ENCODE measurements around the gene NCOA6.

The NCOA6 gene

DNA sequence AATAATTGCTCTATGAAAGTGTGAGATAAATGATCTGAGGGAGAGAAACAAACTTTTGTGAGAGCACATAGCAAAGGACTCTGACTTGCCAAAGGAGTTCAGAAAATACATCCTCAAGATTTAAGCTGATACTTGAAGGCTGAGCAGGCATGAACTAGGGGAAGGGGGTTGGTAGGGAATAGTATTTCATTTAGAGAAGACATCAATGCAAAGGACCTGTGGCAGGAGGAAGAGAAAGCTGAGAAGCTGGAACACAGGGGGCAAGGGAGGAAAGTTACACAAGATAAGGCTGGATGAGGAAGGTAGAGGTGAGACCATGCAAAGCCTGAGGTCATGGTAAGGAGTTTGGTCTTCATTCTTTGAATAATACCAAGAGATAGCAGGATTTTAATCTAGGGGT, 50.6 kb downstream of the NCOA6 start:
- no peak overlapping the region for H3K4me3 ChIP-seq (ENCODE audit: low read depth, low read length)
- TF ChIP-seq, protein P1, sequence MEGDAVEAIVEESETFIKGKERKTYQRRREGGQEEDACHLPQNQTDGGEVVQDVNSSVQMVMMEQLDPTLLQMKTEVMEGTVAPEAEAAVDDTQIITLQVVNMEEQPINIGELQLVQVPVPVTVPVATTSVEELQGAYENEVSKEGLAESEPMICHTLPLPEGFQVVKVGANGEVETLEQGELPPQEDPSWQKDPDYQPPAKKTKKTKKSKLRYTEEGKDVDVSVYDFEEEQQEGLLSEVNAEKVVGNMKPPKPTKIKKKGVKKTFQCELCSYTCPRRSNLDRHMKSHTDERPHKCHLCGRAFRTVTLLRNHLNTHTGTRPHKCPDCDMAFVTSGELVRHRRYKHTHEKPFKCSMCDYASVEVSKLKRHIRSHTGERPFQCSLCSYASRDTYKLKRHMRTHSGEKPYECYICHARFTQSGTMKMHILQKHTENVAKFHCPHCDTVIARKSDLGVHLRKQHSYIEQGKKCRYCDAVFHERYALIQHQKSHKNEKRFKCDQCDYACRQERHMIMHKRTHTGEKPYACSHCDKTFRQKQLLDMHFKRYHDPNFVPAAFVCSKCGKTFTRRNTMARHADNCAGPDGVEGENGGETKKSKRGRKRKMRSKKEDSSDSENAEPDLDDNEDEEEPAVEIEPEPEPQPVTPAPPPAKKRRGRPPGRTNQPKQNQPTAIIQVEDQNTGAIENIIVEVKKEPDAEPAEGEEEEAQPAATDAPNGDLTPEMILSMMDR (IDR thresholded peaks at IDR 0.05; ENCODE audit: borderline replicate concordance, insufficient read depth, low read depth, low read length), result no peak

DNA sequence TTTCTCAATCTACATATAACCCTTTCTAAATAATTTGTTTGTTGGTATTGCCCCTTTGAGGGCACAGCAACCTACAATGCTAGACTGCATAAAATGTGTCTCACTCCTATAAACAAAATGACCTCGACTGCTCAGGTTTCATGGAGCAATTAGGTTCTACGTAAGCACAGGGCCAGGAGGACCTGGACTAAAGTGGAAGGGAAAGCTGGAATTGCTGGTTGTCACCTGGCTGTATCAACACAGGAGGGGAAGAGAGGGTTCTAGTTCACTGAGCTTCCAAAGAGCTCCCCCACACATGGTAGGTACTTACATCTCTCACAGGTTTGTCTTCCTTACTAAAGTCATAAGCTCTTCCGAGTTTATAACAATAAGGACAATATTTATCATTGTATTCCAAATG, 51.0 kb downstream of the NCOA6 start:
- H3K4me3 ChIP-seq (ENCODE audit: low read depth, low read length), result no peak overlapping the region

DNA sequence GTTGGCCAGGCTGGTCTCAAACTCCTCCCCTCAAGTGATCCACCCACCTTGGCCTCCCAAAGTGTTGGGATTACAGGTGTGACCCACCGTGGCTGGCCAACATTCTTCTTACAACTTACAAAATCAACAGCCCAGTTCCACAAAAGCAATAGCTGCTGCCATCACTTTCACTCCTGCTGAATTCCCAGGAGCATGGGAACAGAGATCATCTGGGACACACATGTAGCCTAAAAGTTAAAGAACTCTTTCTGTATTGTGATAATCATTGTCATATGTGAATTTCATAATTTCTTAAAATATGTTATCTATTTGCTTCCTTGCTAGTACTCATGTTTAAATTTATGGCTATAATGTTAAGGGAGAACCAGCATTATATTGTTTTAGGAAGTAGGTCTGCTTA, 51.7 kb downstream of the NCOA6 start:
- TF ChIP-seq, protein P1 (IDR thresholded peaks at IDR 0.05; ENCODE audit: borderline replicate concordance, insufficient read depth, low read depth, low read length), result no peak
- no peak overlapping the region for H3K4me3 ChIP-seq (ENCODE audit: low read depth, low read length)

More for the DNA sequence above, 51.0 kb downstream of the NCOA6 start:
- TF ChIP-seq, protein P1 (IDR thresholded peaks at IDR 0.05; ENCODE audit: borderline replicate concordance, insufficient read depth, low read depth, low read length), result no peak

DNA sequence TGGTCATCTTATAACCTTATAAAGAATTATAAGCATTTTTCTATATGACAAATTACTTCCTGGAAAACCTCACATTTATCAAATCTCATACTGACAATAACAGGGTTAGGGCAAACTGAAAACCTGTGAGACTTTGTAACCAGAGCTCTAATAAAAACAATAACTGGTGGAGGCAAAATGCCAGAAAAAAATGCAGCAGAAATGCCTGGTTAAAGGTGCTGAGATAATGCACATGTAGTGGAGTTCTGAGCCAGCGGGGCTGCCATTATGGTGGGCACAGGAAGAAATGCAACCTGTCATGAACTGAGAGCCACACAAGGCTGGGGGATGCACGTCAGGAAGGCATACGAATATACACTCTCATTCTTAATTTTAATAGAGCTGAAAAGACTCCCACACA, 53.0 kb downstream of the NCOA6 start:
- TF ChIP-seq, protein P1 (IDR thresholded peaks at IDR 0.05; ENCODE audit: borderline replicate concordance, insufficient read depth, low read depth, low read length), result no peak
- H3K4me3 ChIP-seq (ENCODE audit: low read depth, low read length), result no peak overlapping the region

DNA sequence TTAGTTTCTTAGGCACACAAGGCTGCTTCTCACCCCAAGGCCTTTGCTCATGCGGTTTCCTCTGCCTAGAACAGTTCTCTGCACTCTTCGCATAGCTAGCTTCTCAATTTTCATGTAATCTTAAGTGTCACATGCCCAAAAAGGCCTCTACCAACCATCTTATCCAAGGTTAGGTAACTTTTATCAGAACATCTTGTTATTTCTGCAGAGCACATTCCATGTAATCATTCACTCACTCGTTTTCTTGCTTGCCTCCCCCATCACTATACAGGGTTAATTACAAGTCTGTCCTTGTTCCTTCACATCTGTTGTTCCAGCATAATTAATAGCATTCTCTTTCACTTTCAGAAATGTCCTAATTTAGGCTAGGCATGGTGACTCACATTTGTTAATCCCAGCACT, 53.8 kb downstream of the NCOA6 start:
- H3K4me3 ChIP-seq (ENCODE audit: low read depth, low read length), result no peak overlapping the region
- TF ChIP-seq, protein P1 (IDR thresholded peaks at IDR 0.05; ENCODE audit: borderline replicate concordance, insufficient read depth, low read depth, low read length), result no peak

DNA sequence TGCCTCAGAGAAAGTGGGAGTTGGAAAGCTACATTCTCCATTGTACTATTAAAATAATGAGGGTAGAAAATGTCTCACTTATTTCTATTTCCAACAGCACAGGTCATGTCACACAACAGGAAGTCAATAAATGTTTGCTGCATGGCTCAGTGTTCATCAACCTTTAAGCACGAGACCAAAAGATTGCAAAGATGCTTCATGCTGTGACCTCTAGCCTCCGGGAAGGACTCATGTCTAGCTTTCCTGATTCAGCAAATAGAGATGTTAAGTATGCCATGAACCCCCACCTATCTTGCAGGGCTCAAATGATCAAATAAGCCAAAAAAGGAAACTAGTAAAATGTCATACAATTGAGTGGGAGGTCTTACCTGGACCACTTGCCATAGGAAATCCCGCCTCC, 57.4 kb downstream of the NCOA6 start:
- no peak overlapping the region for H3K4me3 ChIP-seq (ENCODE audit: low read depth, low read length)
- TF ChIP-seq, protein P1 (IDR thresholded peaks at IDR 0.05; ENCODE audit: borderline replicate concordance, insufficient read depth, low read depth, low read length), result no peak

DNA sequence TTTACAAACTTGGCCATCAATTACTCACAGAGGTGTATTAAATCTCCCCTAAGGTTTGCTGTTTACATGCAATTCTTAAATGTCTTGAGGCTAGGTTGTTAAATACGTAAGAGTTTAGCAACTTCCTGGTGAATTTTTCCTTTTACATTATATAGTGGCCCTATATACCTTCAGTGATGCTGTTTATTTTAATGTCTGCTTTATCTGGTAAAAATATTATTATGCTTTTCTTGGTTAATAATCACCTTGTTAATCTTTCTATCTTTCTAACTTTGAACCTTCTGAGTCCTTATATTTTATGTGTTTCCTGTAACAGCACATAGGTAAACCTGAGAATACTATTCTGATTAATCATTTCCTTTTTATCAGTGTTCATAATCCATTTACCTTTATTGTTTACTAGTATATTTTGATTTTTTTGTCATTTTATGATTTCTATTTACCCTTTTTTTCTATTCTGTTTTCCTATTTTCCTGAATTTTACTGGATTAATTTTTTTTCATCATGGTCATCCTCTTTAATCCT, 63.4 kb downstream of the NCOA6 start:
- H3K4me3 ChIP-seq (ENCODE audit: low read depth, low read length), result no peak overlapping the region
- TF ChIP-seq, protein P1 (IDR thresholded peaks at IDR 0.05; ENCODE audit: borderline replicate concordance, insufficient read depth, low read depth, low read length), result no peak

Measured in GM12875 (cell line).